GM10266 (cell line): ENCODE measurements around the gene CIAO2B.

Experiments used
- DNase-seq: peaks from one replicate; pipeline ENCODE4 v3.0.0; 2012; ENCODE audit errors: extremely low spot score
- TF ChIP-seq, protein P1 (sequence below): IDR thresholded peaks from 2 replicates; pipeline ENCODE4 v1.5.1; 2012; ENCODE audit warnings: mild to moderate bottlenecking, low read depth; ENCODE audit not compliant: control insufficient read depth, insufficient read depth; ENCODE audit errors: missing control alignments

Gene CIAO2B

GRCh38 chr16:66916518-66916917 lies 17.7 kb downstream of the CIAO2B start:
- DNase-seq = no peak
- TF ChIP-seq, protein P1, sequence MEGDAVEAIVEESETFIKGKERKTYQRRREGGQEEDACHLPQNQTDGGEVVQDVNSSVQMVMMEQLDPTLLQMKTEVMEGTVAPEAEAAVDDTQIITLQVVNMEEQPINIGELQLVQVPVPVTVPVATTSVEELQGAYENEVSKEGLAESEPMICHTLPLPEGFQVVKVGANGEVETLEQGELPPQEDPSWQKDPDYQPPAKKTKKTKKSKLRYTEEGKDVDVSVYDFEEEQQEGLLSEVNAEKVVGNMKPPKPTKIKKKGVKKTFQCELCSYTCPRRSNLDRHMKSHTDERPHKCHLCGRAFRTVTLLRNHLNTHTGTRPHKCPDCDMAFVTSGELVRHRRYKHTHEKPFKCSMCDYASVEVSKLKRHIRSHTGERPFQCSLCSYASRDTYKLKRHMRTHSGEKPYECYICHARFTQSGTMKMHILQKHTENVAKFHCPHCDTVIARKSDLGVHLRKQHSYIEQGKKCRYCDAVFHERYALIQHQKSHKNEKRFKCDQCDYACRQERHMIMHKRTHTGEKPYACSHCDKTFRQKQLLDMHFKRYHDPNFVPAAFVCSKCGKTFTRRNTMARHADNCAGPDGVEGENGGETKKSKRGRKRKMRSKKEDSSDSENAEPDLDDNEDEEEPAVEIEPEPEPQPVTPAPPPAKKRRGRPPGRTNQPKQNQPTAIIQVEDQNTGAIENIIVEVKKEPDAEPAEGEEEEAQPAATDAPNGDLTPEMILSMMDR = no peak

DNA sequence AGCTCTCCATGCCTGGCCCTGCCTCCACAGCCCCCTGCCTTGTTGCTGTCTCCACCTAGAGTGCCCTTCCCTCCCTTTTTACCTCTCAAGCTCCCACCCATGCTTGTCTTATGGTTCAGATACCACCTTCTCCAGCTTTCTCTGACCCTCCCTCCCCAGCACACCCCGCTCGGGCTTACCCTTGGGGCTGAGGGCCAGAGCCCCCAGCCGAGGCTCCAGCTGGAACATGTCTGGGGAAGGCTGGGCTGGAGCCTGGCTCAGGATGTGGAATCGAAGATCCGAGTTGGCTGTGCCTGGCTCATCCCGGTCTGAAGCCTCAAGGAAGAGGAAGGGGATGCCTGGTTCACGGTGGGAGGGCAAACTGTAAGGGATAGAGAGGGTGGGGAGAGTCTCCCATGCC lies 19.2 kb downstream of the CIAO2B start:
- no peak for DNase-seq
- TF ChIP-seq, protein P1 = no peak

GRCh38 chr16:66914541-66914940 lies 19.7 kb downstream of the CIAO2B start:
- TF ChIP-seq, protein P1 = no peak
- no peak for DNase-seq

- no peak for DNase-seq
- TF ChIP-seq, protein P1 = no peak
Observed at GRCh38 chr16:66913711-66914110, 20.5 kb downstream of the CIAO2B start.

DNA sequence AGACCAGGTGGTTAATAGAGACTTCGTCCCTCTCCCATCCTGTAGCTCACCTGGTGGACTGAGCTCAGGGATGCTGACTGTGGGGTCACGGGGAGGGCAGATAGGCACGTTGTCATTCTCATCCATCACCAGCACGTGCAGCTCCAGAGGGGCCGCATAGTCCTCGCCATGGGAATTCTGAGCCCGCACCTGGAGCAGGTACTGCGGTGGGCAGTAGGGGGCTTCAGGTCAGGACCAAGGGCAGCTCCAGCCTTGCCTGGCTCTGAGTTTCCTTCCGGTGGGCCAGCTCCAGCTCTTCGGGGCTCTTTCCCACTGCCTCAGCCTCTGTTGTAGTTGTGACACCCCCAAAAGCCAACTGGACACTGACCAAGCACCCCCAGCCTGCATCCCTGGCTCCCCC lies 21.1 kb downstream of the CIAO2B start:
- TF ChIP-seq, protein P1 = no peak
- DNase-seq = no peak

- DNase-seq = no peak
- TF ChIP-seq, protein P1 = no peak
Observed at GRCh38 chr16:66911801-66912200, 22.4 kb downstream of the CIAO2B start.

DNA sequence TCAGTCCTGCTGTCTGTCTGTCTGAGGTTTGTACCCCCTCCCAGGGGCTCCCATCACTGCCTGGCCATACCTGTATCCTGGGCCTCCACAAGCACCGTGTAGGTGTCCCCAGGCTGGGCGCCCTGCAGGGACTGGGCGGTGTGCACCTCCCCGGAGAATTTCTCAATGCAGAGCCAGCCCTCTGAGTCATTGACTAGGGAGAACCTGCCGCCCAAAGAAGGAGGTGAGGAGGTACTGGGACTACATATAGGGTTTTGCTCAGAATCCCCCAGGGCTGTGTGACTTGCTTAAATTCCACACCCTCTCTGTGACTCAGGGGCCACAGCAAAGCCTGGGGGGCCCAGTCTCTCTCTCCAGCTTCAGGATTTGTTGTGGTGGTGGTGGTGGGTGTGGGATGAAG lies 23.1 kb downstream of the CIAO2B start:
- TF ChIP-seq, protein P1 = no peak
- DNase-seq = no peak
